HFF-Myc (cell line): ENCODE data around the gene LRMDA.

ENCODE experiments used
- DNase-seq: peaks from one replicate; pipeline ENCODE4 v3.0.0-alpha.2; 2011; ENCODE audit warnings: low read depth; ENCODE audit errors: extremely low read depth
- H3K4me3 ChIP-seq: replicated peaks from 2 replicates; pipeline ENCODE4 v1.5.1; 2011; ENCODE audit warnings: low read depth, mild to moderate bottlenecking, control low read depth, low read length
- CTCF ChIP-seq: IDR thresholded peaks from 2 replicates; pipeline ENCODE4 v1.5.1; 2012; ENCODE audit warnings: mild to moderate bottlenecking, low read depth, low read length, control low read depth; ENCODE audit errors: missing control alignments

The LRMDA gene

GRCh38 chr10:75448166-75448565, 16.7 kb downstream of the LRMDA start:
- no peak for TF ChIP-seq CTCF
- no peak for DNase-seq
- H3K4me3 ChIP-seq: no peak overlapping the region

- no peak for DNase-seq
- no peak overlapping the region for H3K4me3 ChIP-seq
- TF ChIP-seq CTCF: no peak
Measured at GRCh38 chr10:75449382-75450074, 18.1 kb downstream of the LRMDA start.

GRCh38 chr10:75450075-75450445, 18.6 kb downstream of the LRMDA start:
- no peak for DNase-seq
- no peak for TF ChIP-seq CTCF
- no peak overlapping the region for H3K4me3 ChIP-seq

- no peak overlapping the region for H3K4me3 ChIP-seq
- TF ChIP-seq CTCF: no peak
- no peak for DNase-seq
Measured at GRCh38 chr10:75450644-75451640, 19.5 kb downstream of the LRMDA start.

- no peak for DNase-seq
- no peak for TF ChIP-seq CTCF
- no peak overlapping the region for H3K4me3 ChIP-seq
Measured at GRCh38 chr10:75451831-75452230, 20.4 kb downstream of the LRMDA start.

- H3K4me3 ChIP-seq: no peak overlapping the region
- no peak for DNase-seq
- no peak for TF ChIP-seq CTCF
Measured at GRCh38 chr10:75452997-75453396, 21.6 kb downstream of the LRMDA start.
